NCI-H82 treated with DMSO at 0.1 percent for 48 hours (cell line): ENCODE data around the gene DUSP11.
"Not testable (repeated sequence)": the region's sequence is repeated elsewhere in the genome, so short reads cannot be mapped to it uniquely, and the experiment has no call there.

ENCODE experiments used
- DNase-seq: peaks from one replicate; lab custom pipeline; 2025; ENCODE audit not compliant: unreplicated experiment; lab: John Stamatoyannopoulos, UW

Gene DUSP11

DNA sequence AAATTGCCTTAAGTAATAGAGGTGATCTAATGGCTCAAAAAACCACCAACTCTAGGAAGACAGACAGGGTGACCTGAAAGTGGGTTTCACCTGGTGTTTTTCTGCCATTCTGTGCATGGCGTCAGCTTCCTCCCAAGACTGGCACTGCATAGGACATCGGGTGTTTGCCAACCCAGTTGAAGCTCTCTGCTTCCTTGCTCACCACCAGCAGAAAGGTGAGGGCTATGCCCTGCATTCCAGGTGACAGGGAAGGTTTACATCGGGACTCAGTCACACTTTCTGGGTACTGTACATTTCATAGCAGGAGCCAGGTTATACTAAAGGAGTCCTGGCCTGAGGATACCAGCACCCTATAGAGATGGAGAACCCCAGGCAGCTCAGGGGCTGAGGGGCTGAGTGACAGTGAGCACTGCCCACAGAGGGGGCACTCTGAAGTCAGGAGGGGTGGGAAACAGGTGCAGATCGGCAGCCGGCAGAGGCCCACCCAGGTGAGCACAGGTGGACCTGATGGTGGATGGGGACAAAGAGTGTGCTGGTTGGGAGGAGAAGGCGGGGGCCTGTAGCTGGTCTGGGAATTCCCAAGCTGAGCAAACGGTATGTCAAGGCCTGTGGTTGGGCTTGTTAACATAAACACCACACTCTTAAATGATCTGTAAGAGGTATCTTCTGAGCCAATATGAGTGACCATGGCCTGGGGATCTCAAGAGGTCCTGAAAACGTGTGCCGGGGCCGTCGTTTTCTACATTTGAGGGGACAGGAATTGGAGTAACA, 60.9 kb downstream of the DUSP11 start:
- DNase-seq = no peak

DNA sequence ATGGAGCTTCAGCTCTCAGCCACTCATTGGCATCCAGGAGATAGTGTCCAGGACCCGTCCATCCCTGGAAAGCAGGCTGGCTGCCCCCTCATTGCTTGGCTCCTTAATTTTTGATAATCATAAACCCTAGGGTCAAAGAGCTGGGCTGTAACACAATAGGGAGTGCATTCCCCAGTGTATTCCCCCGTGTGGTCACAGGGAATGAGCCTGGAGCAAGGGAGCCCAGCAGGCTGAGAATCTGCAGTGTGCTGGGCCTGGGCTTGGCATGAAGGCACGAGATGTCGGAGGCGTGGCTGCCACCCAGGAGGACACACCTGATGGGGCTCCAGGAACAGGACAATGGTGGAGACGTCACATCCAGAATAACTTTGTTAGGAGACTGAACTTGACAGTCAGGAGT, 61.5 kb downstream of the DUSP11 start:
- no peak for DNase-seq

DNA sequence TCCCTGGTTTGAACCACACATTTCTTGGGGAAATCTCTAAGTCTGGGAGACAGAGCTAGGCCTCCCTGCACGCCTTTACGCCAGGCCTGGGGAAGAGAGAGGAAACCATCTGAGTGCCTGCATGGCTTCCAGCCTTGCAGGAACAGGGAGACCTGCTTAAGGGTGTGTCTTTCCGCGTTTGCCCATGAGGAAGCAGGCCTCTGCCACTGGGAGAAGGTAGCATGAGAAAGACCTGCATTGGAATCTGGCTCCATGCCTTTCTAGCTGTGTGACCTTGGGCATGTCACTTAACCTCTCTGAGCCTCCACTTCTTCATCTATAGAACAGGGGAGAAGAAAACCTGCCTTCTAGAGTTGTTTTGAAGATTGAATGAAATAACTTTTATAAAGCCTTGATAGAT, 62.2 kb downstream of the DUSP11 start:
- DNase-seq = not testable (repeated sequence)

DNA sequence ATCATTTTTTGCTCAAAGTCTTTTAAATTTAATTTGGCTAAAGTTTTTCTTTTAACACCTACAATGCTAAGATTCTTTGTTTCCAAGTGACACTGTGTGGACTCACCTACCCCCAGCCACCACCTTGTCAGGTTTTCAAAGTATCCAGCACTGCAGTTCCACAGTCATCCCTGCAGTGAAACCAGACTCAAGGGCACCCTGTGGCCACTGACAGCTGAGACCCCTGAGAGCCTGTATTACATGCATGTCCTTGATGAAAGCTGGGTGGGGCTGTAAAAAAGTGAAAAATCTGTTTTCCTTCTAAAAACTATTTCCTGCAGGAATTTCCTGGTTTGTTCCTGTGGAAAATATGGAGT, 62.7 kb downstream of the DUSP11 start:
- DNase-seq = no peak

DNA sequence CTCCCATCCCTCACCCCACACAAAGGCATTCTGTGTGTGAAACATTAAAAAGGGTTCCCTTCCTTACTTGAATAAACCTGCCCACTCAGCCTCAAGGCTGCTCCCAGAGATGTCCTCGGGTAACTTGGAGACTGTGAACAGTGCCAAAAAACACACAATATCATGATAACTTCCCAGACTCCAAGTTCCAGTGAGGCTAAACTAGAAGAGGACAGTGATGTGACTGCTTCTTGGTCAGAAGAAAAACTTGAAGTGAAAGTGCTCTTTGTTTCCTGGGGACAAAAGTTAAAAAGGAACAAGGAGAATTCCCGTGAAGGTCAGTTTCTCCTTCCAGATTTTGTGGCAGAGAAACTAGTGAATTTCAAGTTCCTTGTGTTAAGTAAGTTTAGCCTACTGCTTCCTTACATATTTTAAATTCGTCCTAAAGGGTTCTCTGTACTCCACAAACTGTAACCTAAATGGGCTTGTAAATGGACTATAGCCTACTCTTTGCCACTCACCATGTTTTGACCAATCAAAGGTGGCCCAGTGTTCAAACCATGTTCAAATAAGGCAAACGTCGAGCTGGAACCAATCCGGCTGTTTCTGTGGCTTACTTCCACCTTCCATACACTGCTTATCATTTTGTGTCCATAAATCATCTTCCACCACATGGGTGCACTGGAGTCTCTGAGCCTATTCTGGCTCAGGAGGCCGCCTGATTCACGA, 63.2 kb downstream of the DUSP11 start:
- no peak for DNase-seq

DNA sequence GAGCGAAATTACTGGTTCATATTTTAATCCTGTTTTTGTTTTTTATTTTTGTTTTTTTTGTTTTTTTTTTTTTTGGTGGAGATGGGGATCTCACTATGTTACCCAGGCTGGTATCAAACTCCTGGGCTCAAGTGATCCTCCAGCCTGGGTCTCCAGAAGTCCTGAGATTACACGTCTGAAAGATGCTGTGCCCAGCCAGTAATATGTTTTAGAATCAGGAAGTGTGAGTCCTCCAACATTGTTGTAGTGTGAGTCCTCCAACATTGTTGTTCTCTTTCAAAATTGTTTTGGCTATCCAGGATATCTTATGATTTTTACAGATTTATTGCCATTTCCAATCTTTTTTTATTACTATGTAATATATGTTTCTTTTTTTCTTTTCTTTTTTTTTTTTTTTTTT, 65.8 kb downstream of the DUSP11 start:
- no peak for DNase-seq
